Fibroblast of lung (primary cell): Measurements from ENCODE around the gene STPG3. TPM values are rescaled to one million over a fixed set of nuclear protein-coding genes. Genes with fewer than 3 reads are reported as not detected.

ENCODE experiments used
- DNase-seq, 2 donors: peaks; one replicate each; pipeline versions ENCODE4 v3.0.0 to v3.0.0-alpha.2; 2010; ENCODE audit warnings: low read depth in 2 of 2
- H2AFZ ChIP-seq: 2 replicates; pipeline ENCODE4 v1.5.1; 2012; ENCODE audit warnings: low read length, control low read depth, inconsistent platforms
- H3K27ac ChIP-seq: 2 replicates; pipeline ENCODE4 v1.5.1; 2011; ENCODE audit warnings: low read length, control low read depth; ENCODE audit not compliant: insufficient read depth
- H3K27me3 ChIP-seq: 2 replicates; pipeline ENCODE4 v1.5.1; 2011; ENCODE audit warnings: mild to moderate bottlenecking, low read length; ENCODE audit not compliant: control insufficient read depth, insufficient read depth
- H3K36me3 ChIP-seq: 2 replicates; pipeline ENCODE4 v1.5.1; 2011; ENCODE audit warnings: low read length; ENCODE audit not compliant: control insufficient read depth, insufficient read depth
- H3K4me1 ChIP-seq: 2 replicates; pipeline ENCODE4 v1.5.1; 2011; ENCODE audit warnings: low read length; ENCODE audit not compliant: control insufficient read depth, insufficient read depth; ENCODE audit errors: extremely low read depth
- H3K4me2 ChIP-seq: 2 replicates; pipeline ENCODE4 v1.5.1; 2011; ENCODE audit warnings: low read length, control low read depth; ENCODE audit not compliant: insufficient read depth; ENCODE audit errors: extremely low read depth
- H3K4me3 ChIP-seq, 4 experiments: fragments of 200-600 bp in 1 of 4; sonication (generic) in 1 of 4; replicated peaks in 1 of 4; 2 replicates each; pipeline ENCODE4 v1.5.1; 2011 to 2016; ENCODE audit warnings: low read length in 4 of 4, low read depth in 3 of 4, mild to moderate bottlenecking in 3 of 4, control low read depth in 2 of 4, inconsistent platforms in 1 of 4, mixed read lengths in 1 of 4; ENCODE audit not compliant: insufficient read depth in 1 of 4; ENCODE audit errors: control extremely low read depth in 1 of 4
- H3K79me2 ChIP-seq: 2 replicates; pipeline ENCODE4 v1.5.1; 2012; ENCODE audit warnings: mild to moderate bottlenecking, low read length, inconsistent platforms; ENCODE audit not compliant: control insufficient read depth, insufficient read depth
- H3K9ac ChIP-seq: 2 replicates; pipeline ENCODE4 v1.5.1; 2011; ENCODE audit warnings: mild to moderate bottlenecking, low read length, control low read depth; ENCODE audit not compliant: insufficient read depth
- H3K9me3 ChIP-seq: 2 replicates; pipeline ENCODE4 v1.5.1; 2012; ENCODE audit warnings: low read depth, low read length; ENCODE audit not compliant: control insufficient read depth, insufficient read depth
- H4K20me1 ChIP-seq: 2 replicates; pipeline ENCODE4 v1.5.1; 2011; ENCODE audit warnings: low read length; ENCODE audit not compliant: control insufficient read depth, insufficient read depth; ENCODE audit errors: extremely low read depth
- EZH2 ChIP-seq: IDR thresholded peaks from 2 replicates; pipeline ENCODE4 v1.5.1; 2012; ENCODE audit warnings: low read length, control low read depth, mild to moderate bottlenecking; ENCODE audit errors: missing control alignments
- polyA plus RNA-seq, 2 donors: library from polyadenylated mRNA; depleted of rRNA in 1 of 2; stranded (reverse) in 1 of 2; unstranded in 1 of 2; fragments of >200 nt; gene quantifications; 2 replicates each; pipeline ENCODE4 v1.2.1, GENCODE V29; 2011 to 2012; ENCODE audit warnings: missing spikeins in 1 of 2
- total RNA-seq: library from RNA; depleted of rRNA; stranded (reverse); fragments of >200 nt; gene quantifications from 2 replicates; pipeline ENCODE4 v1.2.1, GENCODE V29; 2014
- TF ChIP-seq, protein P1 (sequence below), 2 donors: IDR thresholded peaks in 1 of 2; conservative IDR thresholded peaks in 1 of 2; 1 replicate in 1 of 2; 2 replicates in 1 of 2; pipeline ENCODE4 v1.5.1; 2011 to 2012; ENCODE audit warnings: low read length in 2 of 2, control low read depth in 1 of 2, inconsistent platforms in 1 of 2, low read depth in 1 of 2, mild to moderate bottlenecking in 1 of 2

STPG3 gene
- total and polyA plus RNA-seq, 2 donors (not counting 1 experiment from before 2014, with no cell fraction given), result not detected

DNA sequence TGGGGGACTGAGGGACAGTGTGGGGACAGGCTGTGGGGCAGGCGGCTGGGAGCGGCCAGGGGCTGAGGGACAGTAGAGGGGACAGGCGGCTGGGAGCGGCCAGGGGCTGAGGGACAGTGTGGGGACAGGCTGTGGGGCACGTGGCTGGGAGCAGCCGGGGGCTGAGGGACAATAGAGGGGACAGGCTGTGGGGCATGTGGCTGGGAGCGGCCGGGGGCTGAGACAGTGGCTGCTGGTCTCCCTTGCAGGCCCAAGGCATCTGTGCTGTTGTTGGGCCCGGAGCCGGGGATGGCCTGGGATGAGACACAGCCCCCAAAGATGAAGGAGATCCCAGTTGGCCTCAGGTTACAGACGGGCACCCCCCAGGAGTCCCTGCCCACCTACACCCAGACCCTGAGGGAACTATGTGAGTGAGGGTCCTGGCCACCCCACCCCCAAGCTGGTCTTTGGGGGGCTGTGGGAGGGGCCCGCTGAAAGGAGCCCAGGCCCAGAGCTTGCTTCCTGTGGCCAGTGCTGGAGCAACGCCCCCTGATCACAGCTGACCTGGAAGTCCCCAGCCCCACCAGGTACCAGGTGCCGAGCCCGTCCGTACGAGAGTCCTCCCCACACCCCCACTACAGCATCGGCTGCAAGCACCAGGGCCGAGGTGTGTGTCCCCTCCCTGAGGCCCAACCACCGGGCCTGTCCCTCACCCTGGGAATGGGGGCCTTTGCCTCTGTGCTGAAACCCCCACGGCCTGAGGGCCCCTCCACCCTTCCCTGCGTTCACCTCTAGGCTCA, 593 bp downstream of the STPG3 start:
- no peaks in the 10 kb centered on the region for H3K9me3 ChIP-seq
- H3K4me1 ChIP-seq, result peaks cover 7% of the 10 kb centered on the region
- no peak for DNase-seq
- no peak overlapping the region for H3K9ac ChIP-seq
- TF ChIP-seq, protein P1, sequence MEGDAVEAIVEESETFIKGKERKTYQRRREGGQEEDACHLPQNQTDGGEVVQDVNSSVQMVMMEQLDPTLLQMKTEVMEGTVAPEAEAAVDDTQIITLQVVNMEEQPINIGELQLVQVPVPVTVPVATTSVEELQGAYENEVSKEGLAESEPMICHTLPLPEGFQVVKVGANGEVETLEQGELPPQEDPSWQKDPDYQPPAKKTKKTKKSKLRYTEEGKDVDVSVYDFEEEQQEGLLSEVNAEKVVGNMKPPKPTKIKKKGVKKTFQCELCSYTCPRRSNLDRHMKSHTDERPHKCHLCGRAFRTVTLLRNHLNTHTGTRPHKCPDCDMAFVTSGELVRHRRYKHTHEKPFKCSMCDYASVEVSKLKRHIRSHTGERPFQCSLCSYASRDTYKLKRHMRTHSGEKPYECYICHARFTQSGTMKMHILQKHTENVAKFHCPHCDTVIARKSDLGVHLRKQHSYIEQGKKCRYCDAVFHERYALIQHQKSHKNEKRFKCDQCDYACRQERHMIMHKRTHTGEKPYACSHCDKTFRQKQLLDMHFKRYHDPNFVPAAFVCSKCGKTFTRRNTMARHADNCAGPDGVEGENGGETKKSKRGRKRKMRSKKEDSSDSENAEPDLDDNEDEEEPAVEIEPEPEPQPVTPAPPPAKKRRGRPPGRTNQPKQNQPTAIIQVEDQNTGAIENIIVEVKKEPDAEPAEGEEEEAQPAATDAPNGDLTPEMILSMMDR (conservative IDR thresholded peaks at IDR 0.05 in 1 of 2, IDR thresholded peaks at IDR 0.05 in 1 of 2; ENCODE audit: low read depth in 1 of 2, low read length in 2 of 2), result no peak
- no peak for TF ChIP-seq EZH2
- no peak overlapping the region for H2AFZ ChIP-seq
- H3K4me3 ChIP-seq, result no peak overlapping the region
- H3K4me2 ChIP-seq, result no peak overlapping the region
- no peak overlapping the region for H3K27ac ChIP-seq
- H3K27me3 ChIP-seq, result no peaks in the 10 kb centered on the region
- peaks cover 14% of the 10 kb centered on the region for H3K79me2 ChIP-seq
- no peaks in the 10 kb centered on the region for H4K20me1 ChIP-seq
- peaks cover 4% of the 10 kb centered on the region for H3K36me3 ChIP-seq

DNA sequence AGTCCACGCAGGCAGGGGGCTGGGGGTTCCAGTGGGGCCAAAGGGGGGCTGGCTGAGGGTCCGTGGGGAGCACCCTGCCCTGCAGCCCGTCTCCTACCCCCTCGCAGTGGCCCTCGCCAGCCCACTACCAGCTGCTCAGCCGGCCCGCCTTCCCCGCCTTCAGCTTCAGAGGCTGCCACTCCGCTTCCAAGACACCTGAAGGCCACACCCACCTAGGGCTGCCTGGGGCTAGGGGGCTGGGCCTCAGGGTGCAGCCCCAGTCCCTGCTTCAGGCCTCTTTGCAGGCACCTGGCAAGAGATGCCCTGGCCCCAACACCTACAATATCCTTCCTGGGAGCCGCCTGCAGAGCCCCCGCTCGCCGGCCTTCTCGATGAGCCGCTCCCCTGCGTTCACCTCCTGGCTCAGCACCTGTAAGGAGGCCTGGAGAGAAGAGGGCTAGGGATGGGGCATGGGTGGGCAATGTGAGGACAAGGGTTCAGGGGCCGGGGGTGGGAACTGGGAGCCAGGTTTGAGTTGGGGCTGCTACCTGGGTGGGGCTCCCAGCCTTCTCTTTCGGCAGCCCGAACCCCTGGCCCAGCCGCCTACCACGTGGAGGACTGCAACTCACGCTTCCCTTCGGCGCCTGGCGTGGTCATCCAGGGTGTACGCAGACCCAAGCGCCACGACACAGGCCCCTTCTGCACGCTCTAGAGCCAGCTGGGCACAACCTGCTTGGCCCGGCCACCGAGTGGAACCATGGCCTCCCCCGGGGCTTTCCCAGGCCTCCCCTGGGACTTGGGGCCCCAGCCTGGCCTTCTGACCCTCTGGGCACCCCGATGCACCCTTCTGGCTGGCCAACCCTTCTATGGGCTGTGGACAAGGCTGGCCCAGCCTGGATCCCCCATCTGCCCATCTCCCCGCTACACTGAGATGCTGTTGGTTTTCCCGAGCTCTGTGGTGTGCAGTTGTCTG, 1.7 kb downstream of the STPG3 start:
- TF ChIP-seq, protein P1 (conservative IDR thresholded peaks at IDR 0.05 in 1 of 2, IDR thresholded peaks at IDR 0.05 in 1 of 2; ENCODE audit: low read depth in 1 of 2, low read length in 2 of 2), result no peak
- TF ChIP-seq EZH2, result no peak
- Histone ChIP-seq H4K20me1 (no peaks in the 10 kb centered on the region), H3K4me1 (peaks cover 10% of the 10 kb centered on the region), H3K79me2 (peaks cover 17% of the 10 kb centered on the region), H3K9ac (no peak overlapping the region), H3K27ac (no peak overlapping the region), H3K36me3 (peaks cover 7% of the 10 kb centered on the region), H3K4me2 (no peak overlapping the region), H3K4me3 (no peak overlapping the region), H3K9me3 (no peaks in the 10 kb centered on the region), H2AFZ (no peak overlapping the region), H3K27me3 (no peaks in the 10 kb centered on the region)
- no peak for DNase-seq
